HEK293T (cell line): ENCODE data around the gene HNMT.

Experiments
- BHLHE40 ChIP-seq: fragments of 450-650 bp; IDR thresholded peaks from 2 replicates; pipeline ENCODE4 v1.6.1; 2016; ENCODE audit warnings: mild to moderate bottlenecking, moderate library complexity, borderline replicate concordance
- ELF4 ChIP-seq: fragments of 450-650 bp; IDR thresholded peaks from 2 replicates; pipeline ENCODE4 v1.6.1; 2017; ENCODE audit warnings: antibody characterized with exemption
- FOXM1 ChIP-seq: fragments of 450-650 bp; IDR thresholded peaks from 2 replicates; pipeline ENCODE4 v1.6.1; 2017; ENCODE audit warnings: mild to moderate bottlenecking, borderline replicate concordance
- LEF1 ChIP-seq: fragments of 450-650 bp; IDR thresholded peaks from 2 replicates; pipeline ENCODE4 v1.6.1; 2017; ENCODE audit warnings: mild to moderate bottlenecking, borderline replicate concordance
- NFRKB ChIP-seq: fragments of 450-650 bp; IDR thresholded peaks from 2 replicates; pipeline ENCODE4 v1.6.1; 2016; ENCODE audit warnings: mild to moderate bottlenecking, moderate library complexity
- SUZ12 ChIP-seq: fragments of 450-650 bp; IDR thresholded peaks from 2 replicates; pipeline ENCODE4 v1.6.1; 2016; ENCODE audit warnings: mild to moderate bottlenecking
- TARDBP ChIP-seq: fragments of 450-650 bp; IDR thresholded peaks from 2 replicates; pipeline ENCODE4 v1.6.1; 2016
- ZNF384 ChIP-seq: fragments of 450-650 bp; IDR thresholded peaks from 2 replicates; pipeline ENCODE4 v1.6.1; 2016

DNA sequence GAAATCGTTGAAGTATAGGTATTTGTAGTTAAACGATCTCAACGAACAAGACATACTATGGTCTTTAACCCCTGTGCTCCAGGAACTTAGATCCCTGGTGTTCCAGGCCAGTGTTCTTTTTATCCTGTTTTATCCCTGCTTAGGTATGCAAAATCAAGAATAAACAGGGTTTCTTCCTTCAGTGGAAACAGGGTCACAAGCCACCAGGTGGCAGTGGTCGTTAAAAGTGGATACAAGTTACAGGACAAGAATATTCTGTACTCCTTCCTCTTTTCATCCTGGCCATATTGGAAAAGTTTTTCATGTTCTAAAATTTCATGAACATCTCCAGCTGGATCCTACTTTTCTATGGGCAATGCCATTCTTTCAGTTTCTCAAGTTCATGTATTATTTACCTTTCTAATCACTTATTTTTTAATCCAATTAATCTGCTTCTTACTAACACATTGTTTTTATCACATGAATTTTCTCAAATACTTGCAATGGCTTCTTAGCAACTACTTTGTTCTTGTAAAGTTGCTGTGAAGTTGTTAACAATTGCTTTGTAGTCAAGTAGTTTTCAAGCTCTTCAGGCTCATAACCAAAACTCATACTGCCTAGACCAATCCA is 16.4 kb upstream of the HNMT start:
- TF ChIP-seq FOXM1 (no peak), SUZ12 (no peak), ELF4 (no peak), BHLHE40 (no peak), TARDBP (no peak), ZNF384 (no peak), NFRKB (no peak), LEF1 (no peak)
